COLO668 (cell line): ENCODE measurements around the gene TDO2.
"Not testable (repeated sequence)": the region's sequence is repeated elsewhere in the genome, so short reads cannot be mapped to it uniquely, and the experiment has no call there.

Experiments used
- DNase-seq: peaks from one replicate; lab custom pipeline; 2025; ENCODE audit not compliant: unreplicated experiment; lab: John Stamatoyannopoulos, UW

The TDO2 gene

DNA sequence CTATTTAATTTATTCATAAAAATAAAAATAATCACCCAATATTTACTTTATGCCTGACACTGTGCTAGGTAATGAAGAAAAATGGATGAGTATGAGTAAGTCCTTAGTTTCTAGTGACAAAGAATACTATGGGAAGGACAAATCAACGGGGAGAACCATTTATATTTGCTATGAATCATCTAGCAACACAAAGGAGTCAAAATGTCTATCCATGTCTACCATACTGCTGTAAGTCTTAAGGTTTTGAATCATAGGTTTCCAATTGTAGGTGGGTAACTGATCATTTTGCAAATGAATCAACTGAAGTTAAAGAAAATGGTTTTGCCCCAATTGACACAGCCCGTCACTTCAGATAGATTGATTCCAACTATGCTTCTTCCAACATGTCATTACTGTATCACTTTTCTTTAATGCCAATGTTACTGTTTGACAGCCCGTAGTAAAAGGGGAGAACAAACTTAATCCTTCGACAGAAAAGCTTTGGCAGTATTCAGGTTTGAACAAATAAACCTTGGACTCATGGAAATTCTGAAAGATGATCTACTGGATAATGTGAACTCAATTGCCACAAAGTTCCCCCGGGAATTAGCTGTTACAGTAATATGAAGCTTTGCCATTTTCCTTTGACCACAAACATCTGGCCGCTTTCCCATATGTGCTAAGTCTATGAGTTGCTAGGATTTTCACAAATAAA is 3.2 kb downstream of the TDO2 start:
- DNase-seq = peak; percentile 3

DNA sequence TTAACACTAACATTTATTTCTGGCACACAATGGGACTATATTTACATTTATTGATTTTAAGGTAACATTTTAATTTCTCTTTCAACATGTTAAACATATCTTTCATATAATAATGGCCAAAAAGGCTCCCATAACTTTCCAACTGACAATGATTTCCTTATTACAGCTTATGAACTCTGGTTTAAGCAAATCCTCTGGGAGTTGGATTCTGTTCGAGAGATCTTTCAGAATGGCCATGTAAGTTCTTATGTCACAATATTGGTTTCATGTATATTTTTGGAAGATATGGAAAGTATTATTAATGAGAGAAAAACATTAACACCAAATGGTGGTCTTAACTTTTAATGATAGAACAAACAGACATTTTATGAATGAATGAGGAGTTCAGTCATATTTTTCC is 4.1 kb downstream of the TDO2 start:
- DNase-seq = no peak

DNA sequence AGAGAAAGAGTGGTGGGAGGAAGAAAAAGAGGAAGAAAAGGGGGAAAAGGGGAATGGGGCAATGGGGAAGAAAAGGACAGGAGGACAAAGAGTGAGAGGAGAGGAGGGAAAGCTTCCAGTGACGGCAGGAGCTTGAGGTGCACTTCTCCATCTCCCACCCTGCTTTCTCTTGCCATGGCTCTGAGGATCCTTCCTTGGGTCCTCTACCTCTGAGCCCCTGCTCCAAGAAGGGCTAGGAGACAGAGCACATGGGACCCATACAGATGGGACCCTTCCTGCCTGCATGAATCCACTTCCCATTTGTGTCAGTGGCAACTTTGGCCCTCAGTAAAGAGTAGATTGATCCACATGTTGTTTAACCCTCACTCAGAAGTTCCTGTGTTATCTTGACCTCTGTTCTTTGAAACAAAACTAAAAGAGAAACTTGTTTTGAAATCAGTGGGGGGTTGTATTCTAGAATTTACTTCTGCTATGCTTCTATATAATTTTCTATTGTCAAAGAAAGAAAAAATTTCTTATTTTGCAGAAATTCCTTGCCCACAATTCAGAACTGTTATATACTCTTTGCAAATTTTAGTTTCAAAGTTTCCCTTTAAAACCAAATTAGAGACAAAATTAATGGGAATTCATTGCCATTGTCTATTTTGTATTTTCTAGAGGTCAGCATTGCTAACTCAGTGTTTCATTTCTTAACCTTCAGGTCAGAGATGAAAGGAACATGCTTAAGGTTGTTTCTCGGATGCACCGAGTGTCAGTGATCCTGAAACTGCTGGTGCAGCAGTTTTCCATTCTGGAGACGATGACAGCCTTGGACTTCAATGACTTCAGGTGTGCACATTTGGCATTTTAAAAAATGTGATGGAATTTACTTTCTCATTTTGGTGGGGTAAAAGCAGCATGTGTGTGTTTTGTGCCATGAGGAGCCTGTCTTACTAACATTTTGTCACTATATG is 5.0 kb downstream of the TDO2 start:
- no peak for DNase-seq

DNA sequence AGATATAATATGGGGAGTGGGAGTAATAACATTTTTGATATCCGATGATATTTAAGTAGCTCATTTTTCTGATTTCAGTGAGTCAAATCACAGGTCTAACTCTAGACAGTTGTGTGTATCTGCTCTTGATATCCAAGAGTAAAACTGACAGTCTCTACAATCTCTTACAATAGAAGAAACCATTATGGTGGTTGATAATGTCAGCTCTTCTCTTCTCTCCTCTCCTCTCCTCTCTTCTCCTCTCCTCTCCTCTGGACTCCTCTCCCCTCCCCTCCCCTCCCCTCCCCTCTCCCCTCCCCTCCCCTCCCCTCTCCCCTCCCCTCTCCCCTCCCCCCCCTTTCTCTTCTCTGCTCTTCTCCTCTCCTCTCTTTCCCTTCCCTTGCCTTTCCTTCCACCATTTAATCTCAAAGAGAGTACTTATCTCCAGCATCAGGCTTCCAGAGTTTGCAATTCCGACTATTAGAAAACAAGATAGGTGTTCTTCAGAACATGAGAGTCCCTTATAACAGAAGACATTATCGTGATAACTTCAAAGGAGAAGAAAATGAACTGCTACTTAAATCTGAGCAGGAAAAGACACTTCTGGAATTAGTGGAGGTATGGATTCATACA is 6.2 kb downstream of the TDO2 start:
- no peak for DNase-seq

DNA sequence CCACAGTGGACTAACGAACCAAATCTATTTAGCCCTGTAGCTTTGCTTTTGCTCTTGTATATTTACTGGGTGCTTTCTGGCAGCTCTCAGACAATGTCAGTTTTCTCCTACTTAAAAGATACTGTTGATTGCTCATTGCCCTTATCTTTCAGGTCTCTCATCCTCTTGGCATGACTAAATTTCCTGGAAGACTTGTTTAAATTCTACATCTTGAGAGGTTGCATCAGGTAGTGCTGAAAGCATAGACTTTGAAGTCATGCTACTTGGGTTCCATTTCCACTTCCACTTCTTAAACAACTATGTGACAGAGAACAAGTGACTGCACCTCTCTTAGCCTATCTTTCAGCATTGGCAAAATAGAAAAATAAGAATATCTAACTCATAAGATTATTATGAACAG is 8.4 kb downstream of the TDO2 start:
- no peak for DNase-seq

DNA sequence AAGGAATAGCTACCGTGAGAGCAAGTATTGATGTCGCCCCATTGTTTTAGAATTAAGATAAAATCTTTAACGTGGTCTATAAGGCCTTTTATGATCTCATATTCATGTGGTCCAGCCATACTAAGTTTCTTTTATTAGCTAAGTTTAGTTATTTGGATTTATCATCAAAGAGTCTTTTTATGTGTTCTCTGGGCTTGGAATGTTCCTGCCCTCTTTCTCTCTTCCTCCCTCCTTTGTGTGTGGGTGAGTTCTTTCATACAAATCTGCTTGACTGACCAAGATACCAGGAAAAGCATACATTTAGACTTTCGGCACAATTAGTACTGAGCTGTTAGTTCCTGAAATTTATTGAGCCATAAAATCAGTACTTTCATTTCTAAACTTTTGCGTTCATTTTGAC is 11.3 kb downstream of the TDO2 start:
- no peak for DNase-seq

DNA sequence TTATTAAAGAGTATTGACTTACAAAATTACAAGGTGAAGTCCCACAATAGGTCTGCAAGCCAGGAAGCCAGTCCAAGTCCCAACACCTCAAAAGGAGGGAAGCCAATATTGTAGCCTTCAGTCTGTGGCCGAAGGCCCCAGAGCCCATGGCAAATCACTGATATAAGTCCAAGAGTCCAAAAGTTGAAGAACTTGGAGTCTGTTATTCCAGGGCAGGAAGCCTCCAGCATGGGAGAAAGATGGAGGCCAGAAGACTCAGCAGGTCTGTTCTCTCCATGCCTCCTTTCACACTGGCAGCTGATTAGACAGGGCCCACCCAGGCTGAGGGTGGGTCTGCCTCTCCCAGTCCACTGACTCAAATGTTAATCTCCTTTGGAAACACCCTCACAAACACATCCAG is 18.1 kb downstream of the TDO2 start:
- no peak for DNase-seq

DNA sequence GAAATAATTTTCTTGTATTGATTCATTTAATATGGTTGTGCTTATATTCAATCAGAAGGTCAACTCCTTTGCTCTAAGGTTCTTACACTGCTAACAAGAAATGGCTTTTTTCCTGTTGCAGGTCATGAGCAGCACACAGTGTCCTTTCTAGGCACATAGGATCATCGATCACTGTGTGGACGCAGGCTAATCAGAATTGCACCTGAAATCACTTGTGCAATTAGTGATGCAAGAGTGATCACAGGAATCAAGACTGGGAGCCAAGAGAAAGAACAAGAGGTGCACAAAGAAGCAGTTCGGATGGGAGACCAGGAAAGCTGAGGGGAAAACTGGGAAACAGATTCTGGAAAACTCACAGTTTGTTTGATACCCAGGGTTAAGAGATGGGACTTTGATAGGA is 21.1 kb downstream of the TDO2 start:
- DNase-seq = no peak

DNA sequence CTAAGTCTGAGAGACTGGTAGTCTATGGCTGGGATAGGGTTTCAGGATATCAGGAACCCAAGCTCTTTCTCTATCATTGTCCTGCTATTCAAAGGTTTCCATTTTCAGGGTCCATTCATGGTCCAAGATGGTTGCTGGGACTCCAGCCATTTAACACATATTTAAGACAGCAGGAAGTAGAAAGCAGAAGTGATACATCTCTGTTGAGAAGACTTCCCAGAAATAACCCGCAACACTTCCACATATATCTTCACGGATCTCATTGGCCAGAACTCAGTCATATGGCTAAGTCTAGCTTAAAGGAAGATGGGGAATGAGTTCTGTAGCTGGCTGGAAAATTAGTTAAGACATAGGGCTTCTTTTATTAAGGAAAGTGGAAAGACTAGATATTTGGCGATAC is 26.3 kb downstream of the TDO2 start:
- DNase-seq = no peak

DNA sequence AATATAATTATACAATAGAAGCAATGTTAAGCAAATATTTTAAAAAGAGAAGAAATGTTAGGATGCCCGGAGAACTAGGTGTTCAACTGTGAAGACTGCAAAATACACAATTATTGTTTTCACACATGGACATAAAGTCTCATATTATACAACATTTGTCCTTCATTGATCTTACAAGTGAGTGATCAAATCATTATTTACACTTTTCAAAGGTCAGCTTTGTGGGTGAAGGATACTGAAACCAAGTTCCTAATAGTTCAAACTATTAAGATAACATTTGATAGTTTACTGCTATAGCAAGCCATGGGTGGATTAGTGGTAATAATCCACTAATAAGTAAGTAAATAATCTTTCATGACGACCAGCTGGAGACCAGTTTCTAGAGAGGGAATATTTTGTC is 26.8 kb downstream of the TDO2 start:
- no peak for DNase-seq

DNA sequence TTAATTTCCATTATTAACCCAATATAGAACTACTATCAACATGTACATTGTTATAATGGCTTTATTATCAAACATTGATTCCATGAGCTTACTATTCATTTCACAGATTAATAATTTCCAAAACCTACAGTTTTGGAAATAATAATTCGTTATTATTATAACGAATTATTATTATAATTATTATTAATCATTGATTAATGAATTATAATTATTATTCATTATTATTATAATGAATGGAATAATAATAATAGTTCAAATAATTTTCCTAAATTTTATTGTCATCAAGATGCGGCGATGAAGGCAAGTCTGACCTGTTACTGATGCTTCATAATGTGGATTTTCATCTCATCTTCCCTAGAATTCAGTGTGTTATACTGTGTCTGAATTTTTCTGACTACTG is 28.1 kb downstream of the TDO2 start:
- no peak for DNase-seq

DNA sequence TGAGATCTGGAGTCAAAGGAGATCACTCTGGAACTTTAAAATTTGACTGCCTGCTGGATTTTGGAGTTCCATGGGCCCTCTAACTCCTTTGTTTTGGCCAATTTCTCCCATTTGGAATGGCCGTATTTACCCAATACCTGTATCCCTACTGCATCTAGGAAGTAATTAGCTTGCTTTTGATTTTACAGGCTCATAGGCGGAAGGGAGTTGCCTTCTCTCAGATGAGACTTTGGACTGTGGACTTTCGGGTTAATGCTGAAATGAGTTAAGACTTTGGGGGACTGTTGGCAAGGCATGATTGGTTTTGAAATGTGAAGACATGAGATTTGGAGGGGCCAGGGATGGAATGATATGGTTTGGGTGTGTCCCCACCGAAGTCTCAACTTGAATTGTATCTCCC is 31.1 kb downstream of the TDO2 start:
- DNase-seq = not testable (repeated sequence)

DNA sequence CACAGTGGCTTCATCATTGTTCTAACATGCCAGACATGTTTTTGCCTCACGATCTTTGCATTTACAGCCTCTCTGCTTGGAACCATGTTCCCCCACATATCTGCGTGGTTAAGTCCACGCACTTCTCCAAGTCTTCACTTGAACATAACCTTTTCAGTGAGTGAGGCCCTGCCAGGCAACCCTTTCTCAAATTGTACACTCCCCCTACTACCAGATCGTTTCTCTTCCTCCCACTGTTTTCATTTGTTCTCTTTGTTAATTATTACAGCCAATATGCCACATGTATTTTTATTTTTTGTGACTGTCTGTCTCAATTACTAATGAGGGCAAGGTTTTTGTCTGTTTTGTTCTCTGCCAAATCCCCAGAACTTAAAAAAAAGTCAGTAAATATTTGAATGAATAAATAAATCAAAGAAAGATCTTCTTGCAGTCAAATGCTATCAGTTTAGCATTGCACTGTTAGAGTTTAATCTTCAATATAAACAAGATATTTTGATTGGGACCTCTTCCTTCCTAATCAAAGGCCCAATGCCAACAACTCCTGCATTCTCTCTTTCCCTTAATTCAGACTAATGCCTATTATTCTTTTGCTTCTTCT is 32.0 kb downstream of the TDO2 start:
- no peak for DNase-seq

DNA sequence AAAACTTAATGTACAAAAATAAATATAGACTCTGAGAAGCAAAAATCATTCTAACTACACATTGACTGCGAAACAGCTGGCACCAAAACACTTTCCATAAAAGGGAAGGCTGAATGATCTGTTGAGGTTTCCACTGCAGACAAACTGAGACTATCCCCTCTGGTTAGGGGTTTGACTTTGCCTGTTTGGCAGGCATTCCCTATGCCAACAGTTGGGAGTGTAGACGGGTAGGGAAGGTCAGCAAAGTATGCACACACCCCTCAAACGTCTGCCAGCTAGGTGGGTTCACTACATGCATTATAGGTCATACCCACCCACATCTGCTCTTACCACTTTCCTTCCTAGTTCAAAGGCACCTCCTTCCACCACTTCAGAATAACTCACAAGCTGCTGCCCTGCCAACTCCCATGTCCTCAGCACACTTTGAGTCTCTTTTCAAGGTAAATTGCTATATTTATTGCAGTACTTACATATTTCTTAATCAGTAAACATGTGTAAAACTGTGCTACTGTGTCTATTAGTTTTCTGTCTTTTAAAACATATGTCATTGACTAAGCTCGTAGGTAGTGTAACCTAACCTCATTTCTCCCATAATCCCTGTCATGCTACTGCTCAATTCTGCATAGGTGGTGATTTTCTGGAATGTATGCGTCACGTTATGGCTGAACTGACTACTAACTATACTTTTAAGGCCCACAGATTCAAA is 37.7 kb downstream of the TDO2 start:
- DNase-seq = no peak

DNA sequence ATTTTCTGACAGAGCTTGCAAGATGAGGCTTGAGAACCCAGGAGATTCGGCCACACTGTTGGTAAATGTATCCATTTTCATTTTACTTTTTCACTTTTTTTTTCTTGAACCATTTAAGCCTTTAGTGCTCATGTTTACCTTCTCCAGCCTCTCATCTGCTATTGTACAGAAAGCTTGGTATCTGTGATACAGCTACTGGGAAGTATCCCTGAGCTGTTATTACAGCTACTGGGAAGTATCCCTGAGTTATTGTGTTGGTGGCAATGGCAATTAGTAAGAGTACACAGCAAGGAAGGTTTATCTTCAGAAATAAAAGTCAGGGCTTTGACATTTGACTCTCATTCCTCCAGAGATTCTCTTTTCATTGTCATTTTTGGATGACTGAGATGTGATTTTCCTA is 38.3 kb downstream of the TDO2 start:
- no peak for DNase-seq

DNA sequence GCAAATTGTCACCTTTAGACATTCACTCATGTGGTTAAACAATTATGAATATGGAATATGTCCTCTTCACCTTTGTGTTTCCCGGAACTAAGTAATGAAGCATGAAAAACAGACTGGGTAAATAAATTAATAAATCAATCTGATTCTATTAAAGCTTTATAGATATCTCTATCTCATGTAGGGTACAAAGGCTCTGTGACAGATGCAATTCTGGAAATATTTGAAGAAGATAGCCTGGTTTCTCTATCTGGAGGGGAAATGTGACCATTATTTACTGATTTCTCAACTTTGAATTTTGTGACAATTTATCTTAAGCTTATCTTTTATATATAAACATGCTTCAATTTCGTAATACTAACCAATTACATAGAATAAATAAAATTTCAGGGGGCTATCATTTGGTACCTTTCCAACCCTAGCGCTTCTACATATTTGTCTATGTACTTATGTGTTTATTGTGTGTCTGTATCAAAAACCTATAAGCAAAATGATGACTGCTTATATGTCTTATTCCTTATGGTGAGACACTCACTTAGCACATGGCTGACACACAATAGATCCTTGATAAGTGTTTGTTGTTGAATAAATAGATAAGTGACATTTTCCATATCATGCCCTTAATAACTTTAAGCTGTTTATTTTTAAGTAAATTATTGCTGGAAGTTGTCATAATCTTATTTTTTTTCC is 40.3 kb downstream of the TDO2 start:
- DNase-seq = no peak

DNA sequence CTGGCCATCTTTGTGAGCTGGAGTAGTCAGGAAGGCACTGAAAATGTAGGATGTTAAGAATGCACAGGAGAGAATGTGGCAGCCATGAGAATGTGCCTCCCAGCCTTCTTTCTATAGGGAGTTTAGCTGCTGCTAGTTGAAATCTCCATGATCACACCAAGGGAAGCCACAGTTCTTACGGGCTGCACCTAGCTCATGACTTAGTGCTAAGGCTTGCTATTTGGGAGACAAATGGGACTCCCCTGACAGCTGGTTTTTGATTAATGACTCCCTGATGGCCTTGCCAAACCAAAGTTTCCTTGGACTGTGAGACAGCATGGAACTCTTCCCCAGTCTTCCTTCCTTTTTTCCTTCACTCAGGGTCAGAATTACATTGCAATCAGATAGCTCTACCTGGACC is 41.0 kb downstream of the TDO2 start:
- DNase-seq = no peak

DNA sequence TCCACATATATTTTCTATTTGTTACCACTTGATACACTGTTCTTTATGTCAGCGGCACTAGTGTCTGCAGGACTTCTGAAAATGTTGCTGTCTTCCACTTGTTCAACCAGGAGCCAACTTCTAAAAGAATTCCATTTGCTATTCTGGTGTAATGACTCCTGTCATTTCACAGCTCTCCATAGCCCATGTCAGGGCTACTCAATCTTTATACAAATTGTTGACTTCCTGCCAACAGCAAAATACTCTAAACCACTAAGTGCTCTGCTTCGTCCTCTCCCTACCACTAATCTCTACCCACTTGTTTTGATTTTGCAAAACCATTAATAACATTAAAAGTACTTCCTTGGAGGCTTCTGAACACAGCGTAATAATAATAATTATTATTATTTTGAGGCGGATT is 43.0 kb downstream of the TDO2 start:
- DNase-seq = no peak

DNA sequence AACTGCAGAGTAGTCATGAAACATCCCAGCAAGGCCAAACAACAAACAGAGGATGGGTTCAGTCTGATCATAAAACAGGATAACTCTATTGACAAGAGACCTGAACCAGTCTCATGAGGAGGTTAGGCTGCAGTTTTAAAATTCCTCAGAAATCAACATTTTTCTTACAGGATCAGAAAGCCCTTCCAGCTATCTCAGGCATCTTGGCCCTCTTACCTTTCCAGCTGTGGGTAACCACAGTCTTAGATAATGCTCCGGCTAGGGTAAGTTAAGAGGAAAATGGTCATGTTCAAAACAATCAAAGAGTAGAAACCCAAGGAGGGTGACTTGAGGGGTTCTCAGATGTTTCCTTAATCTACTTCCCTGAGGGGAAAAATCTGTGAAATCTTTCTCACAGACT is 45.0 kb downstream of the TDO2 start:
- no peak for DNase-seq

DNA sequence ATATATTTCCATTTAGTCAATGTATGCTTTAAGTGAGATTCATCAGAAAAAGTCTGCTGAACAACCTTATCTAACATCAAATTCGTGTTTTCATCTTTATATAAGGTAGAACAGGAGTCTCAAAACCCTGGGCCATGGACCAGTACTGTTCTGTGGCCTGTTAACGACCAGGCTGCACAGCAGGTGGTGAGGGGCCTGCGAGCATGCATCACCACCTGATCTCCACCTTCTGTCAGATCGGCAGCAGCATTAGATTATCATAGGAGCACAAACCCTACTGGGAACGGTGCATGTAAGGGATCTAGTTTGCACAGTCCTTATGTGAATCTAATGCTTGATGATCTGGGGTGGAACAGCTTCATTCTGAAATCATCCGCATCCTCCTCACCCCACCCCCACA is 47.0 kb downstream of the TDO2 start:
- no peak for DNase-seq

DNA sequence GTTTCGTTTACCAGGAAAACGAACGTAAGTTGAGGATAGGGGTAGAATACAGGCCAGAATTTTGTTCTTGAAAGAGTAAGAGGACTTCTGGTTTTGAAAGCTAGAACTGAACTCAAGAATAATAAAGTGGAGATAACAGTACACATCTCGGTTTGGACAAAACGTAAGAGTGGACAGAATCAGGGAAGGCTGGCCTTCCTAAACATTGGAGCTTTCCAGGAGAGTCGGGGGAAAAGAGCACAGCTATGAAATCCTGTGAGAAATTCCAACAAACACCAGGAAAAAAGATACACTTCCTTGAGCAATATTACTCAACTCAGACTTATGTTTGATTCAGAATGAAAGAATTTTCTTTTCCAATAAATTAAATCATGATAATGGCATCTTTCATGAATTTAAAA is 49.0 kb downstream of the TDO2 start:
- DNase-seq = no peak
